HL-60 (cell line): ENCODE measurements around the gene RHOV.

Source experiments
- POLR2AphosphoS5 ChIP-seq: IDR thresholded peaks from 2 replicates; pipeline ENCODE4 v1.6.1; 2012; ENCODE audit warnings: low read depth
- TF ChIP-seq, protein P1 (sequence below): IDR thresholded peaks from one replicate; pipeline ENCODE4 v1.5.1; 2011; ENCODE audit warnings: low read length, control low read depth, inconsistent platforms; ENCODE audit not compliant: insufficient read depth

DNA sequence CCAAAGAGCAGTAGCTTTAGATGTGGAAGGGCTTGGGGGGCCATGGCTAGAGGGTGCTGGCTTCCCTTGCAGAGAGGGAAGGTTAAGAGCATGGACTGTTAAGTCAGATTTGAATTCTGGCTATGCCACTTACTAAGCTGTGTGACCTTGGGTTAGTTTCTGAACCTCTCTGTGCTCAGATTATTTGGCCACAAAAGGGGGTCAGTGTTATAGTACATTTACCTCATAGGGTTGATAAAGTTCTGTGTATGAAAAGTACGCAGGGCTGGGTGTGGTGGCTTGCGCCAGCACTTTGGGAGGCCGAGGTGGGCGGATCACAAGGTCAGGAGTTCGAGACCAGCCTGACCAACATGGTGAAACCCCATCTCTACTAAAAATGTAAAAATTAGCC is 27.0 kb upstream of the RHOV start:
- TF ChIP-seq, protein P1, sequence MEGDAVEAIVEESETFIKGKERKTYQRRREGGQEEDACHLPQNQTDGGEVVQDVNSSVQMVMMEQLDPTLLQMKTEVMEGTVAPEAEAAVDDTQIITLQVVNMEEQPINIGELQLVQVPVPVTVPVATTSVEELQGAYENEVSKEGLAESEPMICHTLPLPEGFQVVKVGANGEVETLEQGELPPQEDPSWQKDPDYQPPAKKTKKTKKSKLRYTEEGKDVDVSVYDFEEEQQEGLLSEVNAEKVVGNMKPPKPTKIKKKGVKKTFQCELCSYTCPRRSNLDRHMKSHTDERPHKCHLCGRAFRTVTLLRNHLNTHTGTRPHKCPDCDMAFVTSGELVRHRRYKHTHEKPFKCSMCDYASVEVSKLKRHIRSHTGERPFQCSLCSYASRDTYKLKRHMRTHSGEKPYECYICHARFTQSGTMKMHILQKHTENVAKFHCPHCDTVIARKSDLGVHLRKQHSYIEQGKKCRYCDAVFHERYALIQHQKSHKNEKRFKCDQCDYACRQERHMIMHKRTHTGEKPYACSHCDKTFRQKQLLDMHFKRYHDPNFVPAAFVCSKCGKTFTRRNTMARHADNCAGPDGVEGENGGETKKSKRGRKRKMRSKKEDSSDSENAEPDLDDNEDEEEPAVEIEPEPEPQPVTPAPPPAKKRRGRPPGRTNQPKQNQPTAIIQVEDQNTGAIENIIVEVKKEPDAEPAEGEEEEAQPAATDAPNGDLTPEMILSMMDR: no peak
- TF ChIP-seq POLR2AphosphoS5: no peak
